Small intestine (tissue), 7 donors: ENCODE measurements around the gene SIGLEC1. TPM values are rescaled to one million over a fixed set of nuclear protein-coding genes. Genes with fewer than 3 reads are reported as not detected.

Experiments used
- DNase-seq, 2 donors: peaks; one replicate each; pipeline versions ENCODE4 v3.0.0 to v3.0.0-alpha.2; 2013
- FAIRE-seq: peaks from 2 replicates; lab custom pipeline; 2012; peaks lifted over from hg19 to GRCh38; lab: Jason Lieb, UNC
- H3K27ac ChIP-seq, 3 donors: one replicate each; pipeline ENCODE4 v1.5.1; 2013; ENCODE audit warnings: low read length in 2 of 3, mild to moderate bottlenecking in 2 of 3, control low read depth in 1 of 3, inconsistent platforms in 1 of 3, low read depth in 1 of 3, moderate library complexity in 1 of 3
- H3K27me3 ChIP-seq, 3 donors: one replicate each; pipeline ENCODE4 v1.6.1; 2013; ENCODE audit warnings: low read length in 3 of 3, inconsistent platforms in 1 of 3; ENCODE audit not compliant: control insufficient read depth in 3 of 3, insufficient read depth in 3 of 3
- H3K36me3 ChIP-seq, 3 donors: one replicate each; pipeline ENCODE4 v1.6.1; 2013; ENCODE audit warnings: low read length in 3 of 3, inconsistent platforms in 1 of 3, low read depth in 1 of 3, mild to moderate bottlenecking in 1 of 3, moderate library complexity in 1 of 3; ENCODE audit not compliant: control insufficient read depth in 3 of 3, insufficient read depth in 2 of 3
- H3K4me1 ChIP-seq, 3 donors: one replicate each; pipeline ENCODE4 v1.6.1; 2013; ENCODE audit warnings: low read length in 2 of 3, inconsistent platforms in 1 of 3, low read depth in 1 of 3, mild to moderate bottlenecking in 1 of 3, moderate library complexity in 1 of 3; ENCODE audit not compliant: control insufficient read depth in 3 of 3, insufficient read depth in 2 of 3
- H3K4me3 ChIP-seq, 3 donors: one replicate each; pipeline ENCODE4 v1.5.1; 2013; ENCODE audit warnings: low read length in 3 of 3, control low read depth in 1 of 3, inconsistent platforms in 1 of 3, low read depth in 1 of 3, mild to moderate bottlenecking in 1 of 3, moderate library complexity in 1 of 3
- H3K9me3 ChIP-seq, 2 donors: one replicate each; pipeline ENCODE4 v1.6.1; 2013; ENCODE audit warnings: low read depth in 1 of 2, low read length in 1 of 2; ENCODE audit not compliant: control insufficient read depth in 2 of 2, insufficient read depth in 1 of 2
- WGBS, 3 donors: extraction: QIAGEN DNeasy Blood & Tissue Kit; methylation state at CpG; one replicate each; pipeline ENCODE4 v1.1.7; 2013; 5-methylcytosine and 5-hydroxymethylcytosine counted together
- polyA plus RNA-seq, 4 donors: library from polyadenylated mRNA; stranded (reverse) in 3 of 4; unstranded in 1 of 4; fragments of 200-250 nt in 3 of 4; fragments of 120-200 nt in 1 of 4; gene quantifications; one replicate each; pipeline versions ENCODE4 v1.2.1 to v1.2.3, GENCODE V29; 2013
- donor health status: healthy with polysubstance abuse.
- donor health status: control.
- donor health status: control.
- donor health status: Bipolar disorder and iron deficiency.
- donor health status: healthy.

The SIGLEC1 gene
- polyA plus RNA-seq, 4 donors: 0.22 to 6.3 (median 2.3) TPM

DNA sequence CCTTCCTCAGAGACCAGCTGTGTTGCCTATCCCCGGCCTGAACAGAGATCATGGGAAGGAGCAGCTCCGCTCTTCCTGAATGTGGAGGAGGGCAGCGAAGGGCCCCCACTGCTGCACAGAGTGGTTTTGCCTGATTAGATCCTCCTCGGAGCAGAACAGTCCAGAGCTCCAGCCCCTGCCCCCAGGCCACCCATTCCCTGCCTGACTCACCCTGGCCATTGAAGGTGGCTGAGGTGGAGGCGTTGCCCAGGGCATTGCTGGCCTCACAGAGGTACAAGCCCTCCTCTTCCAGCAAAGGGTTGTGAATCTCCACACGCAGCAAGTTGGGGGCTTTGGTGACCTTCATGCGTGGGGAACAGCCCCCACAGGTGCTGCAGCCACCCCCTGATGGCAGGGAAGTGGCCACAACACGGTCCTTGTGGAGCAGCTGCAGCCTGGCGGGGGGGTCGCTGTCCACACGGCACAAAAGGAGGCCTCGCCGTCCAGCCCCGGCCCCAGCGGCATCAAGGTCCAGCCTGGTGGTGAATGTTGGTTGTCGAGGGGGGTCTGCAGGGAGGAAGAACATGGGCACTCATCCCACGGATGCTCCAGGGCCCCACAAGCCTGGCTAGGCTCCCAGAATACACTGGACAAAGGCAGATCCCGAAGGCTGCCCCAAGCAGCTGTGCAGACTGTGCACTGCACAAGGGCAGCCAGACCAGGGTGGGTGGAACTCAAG, 14.7 kb downstream of the SIGLEC1 start:
- H3K36me3 ChIP-seq: no peaks in the 10 kb centered on the region
- no peak overlapping the region for H3K4me3 ChIP-seq
- peaks cover 0 to 7% of the 10 kb centered on the region in 2 donors for H3K9me3 ChIP-seq
- FAIRE-seq (no peak), DNase-seq (no peak)
- no peaks in the 10 kb centered on the region for H3K27me3 ChIP-seq
- WGBS, 3 donors: 76 to 80% (median 76%) methylated on average over 18 of the region's 18 CpGs
- no peak overlapping the region for H3K27ac ChIP-seq
- H3K4me1 ChIP-seq: no peaks in the 10 kb centered on the region

DNA sequence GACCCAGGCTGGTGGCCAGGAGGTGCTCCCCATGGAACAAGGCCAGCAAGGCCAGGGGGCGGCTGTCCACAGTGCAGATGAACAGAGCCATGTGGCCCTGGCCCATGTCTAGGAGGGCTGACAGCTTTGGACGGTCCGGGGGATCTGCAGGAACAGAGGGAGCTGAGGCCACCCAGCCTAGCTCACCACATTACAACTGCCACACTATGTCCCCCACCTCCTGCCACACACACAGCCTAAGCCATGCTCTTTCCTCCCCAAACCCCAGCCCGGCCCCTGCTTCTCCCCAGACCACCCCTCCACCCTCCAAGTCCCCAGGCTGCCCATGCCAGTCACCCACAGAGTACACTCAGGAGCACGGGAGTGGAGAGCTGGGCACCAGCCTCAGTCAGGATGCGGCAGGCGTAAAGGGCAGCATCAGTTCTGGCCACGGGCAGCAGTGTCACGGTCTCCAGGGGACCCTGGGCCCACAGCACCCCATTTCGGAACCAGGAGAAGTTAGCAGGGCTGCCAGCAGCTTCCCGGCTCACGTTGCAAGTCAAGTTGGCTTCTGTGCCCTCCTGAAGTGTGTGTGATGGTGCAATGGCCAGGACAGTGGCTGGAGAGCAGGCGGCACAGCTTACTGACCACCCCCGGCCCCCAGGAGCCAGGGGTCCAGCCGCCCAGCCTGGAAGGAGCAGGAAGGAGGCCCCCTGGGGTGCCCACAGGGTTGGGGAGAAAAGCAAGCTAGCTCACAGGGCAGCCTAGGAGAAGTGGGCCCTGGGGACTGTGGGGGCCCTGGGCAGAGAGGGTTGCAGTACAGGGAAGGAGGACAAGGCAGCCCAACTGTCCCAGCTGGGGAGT, 15.4 kb downstream of the SIGLEC1 start:
- no peaks in the 10 kb centered on the region for H3K36me3 ChIP-seq
- FAIRE-seq (no peak), DNase-seq (no peak)
- no peak overlapping the region for H3K4me3 ChIP-seq
- no peaks in the 10 kb centered on the region for H3K4me1 ChIP-seq
- 79 to 88% (median 81%) methylated on average over 14 to 15 of the region's 15 CpGs for WGBS, 3 donors
- H3K27ac ChIP-seq: no peak overlapping the region
- H3K9me3 ChIP-seq: peaks cover 0 to 7% of the 10 kb centered on the region in 2 donors
- no peaks in the 10 kb centered on the region for H3K27me3 ChIP-seq

DNA sequence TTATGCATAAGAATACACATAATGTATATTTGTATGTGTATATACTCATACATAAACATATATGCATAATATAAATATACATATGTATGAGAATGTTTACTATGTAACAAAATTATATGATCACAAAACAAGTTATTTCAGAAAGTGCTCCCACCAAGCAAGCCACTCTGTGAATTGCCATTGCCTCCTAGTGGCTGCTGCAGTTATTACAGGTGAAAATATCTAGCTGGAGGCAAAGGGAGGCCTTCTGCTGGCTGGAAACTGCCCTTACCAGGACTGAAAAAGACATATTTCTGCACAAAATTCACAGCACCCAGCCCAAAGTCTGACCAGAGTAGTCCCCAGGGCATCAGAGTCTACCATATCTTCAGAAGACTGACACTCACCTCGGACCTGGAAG, 16.2 kb downstream of the SIGLEC1 start:
- no peak overlapping the region for H3K27ac ChIP-seq
- H3K36me3 ChIP-seq: no peaks in the 10 kb centered on the region
- no peaks in the 10 kb centered on the region for H3K4me1 ChIP-seq
- peaks cover 0 to 7% of the 10 kb centered on the region in 2 donors for H3K9me3 ChIP-seq
- DNase-seq (peak in 1 of 2 donors; percentile 13), FAIRE-seq (no peak)
- whole genome bisulfite sequencing, 3 donors: 69 to 88% (median 69%) methylated on average over 1 of the region's 1 CpG
- no peak overlapping the region for H3K4me3 ChIP-seq
- no peaks in the 10 kb centered on the region for H3K27me3 ChIP-seq

DNA sequence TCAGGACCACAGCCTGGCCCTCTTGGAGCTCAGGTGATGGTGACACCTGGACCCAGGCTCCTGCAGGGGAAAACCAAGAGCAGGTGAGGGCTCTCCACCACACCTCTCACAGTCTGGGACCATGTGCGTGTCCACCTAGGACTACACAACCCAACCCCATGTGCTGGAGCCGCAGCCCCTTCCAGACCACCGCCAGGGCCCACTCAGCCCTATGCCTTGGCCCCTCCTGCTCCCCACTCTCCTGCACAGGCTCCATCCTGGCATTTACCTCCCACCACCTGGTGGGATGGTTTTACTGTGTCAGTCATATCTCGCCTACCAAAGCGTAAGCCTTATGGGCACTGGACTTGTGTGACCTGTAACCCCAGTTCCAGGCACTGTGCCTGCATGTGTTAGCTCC, 17.5 kb downstream of the SIGLEC1 start:
- Histone ChIP-seq H3K36me3 (no peaks in the 10 kb centered on the region), H3K27me3 (no peaks in the 10 kb centered on the region), H3K4me1 (no peaks in the 10 kb centered on the region), H3K4me3 (no peak overlapping the region), H3K27ac (no peak overlapping the region), H3K9me3 (peaks cover 0 to 7% of the 10 kb centered on the region in 2 donors)
- FAIRE-seq (no peak), DNase-seq (no peak)
- 94 to 96% (median 94%) methylated on average over 5 of the region's 5 CpGs for WGBS, 3 donors

DNA sequence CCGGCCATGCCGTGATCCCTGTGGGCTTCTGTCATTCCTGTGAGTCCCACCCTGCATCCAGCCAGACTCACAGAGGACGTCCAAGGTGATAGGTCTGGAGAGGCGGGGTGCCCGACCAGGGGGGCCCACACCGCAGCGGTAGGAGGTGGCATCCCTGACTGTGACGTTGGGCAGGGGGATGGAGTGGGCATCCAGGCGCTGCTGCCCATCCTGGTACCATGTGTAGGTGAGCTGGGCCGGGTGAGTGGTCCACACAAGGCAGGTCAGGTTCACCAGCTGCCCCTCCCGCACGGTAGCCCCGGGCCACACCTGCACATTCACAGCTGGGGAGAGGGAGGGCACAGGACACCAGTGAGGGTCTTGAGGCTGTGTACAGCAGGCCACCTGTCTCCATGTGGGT, 19.0 kb downstream of the SIGLEC1 start:
- no peak for FAIRE-seq

DNA sequence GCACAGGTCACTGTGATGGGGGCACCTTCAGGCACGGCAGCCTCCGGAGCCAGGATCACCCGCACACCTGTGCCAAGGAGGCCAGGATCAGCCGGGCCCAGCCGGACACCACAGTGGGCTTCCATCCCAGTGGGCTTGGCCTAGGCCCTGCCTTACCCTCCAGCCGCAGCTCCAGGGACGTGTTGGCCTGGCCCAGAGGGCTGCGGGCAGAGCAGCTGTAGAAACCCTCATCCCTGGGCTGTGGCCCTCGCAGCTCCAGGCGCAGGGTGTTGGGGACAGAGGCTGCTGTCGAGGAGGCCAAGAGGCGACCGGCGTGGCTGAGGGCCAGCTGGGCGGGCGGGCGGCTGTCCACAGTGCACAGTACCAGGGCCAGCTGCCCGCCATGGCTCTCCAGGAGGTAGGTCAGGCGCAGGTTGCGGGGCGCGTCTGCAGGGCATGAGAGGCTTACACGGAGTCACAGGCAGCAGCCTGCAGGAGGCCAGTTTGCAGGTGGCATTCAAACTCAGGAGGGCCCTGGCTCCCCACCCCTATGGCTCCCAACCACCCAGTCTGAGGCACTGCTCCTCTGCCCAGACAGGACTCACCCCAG, 19.6 kb downstream of the SIGLEC1 start:
- FAIRE-seq (no peak), DNase-seq (no peak)
- Histone ChIP-seq H3K27me3 (no peaks in the 10 kb centered on the region), H3K4me3 (no peak overlapping the region), H3K27ac (no peak overlapping the region), H3K36me3 (no peaks in the 10 kb centered on the region), H3K4me1 (no peaks in the 10 kb centered on the region), H3K9me3 (peaks cover 0 to 7% of the 10 kb centered on the region in 2 donors)
- WGBS, 3 donors: 89 to 92% (median 90%) methylated on average over 15 to 23 of the region's 23 CpGs

More for the DNA sequence above, 19.0 kb downstream of the SIGLEC1 start:
- Histone ChIP-seq H3K4me3 (no peak overlapping the region), H3K4me1 (no peaks in the 10 kb centered on the region), H3K27ac (no peak overlapping the region), H3K9me3 (peaks cover 0 to 7% of the 10 kb centered on the region in 2 donors), H3K27me3 (no peaks in the 10 kb centered on the region), H3K36me3 (no peaks in the 10 kb centered on the region)
- 82 to 89% (median 86%) methylated on average over 13 of the region's 13 CpGs for WGBS, 3 donors
- no peak for DNase-seq

DNA sequence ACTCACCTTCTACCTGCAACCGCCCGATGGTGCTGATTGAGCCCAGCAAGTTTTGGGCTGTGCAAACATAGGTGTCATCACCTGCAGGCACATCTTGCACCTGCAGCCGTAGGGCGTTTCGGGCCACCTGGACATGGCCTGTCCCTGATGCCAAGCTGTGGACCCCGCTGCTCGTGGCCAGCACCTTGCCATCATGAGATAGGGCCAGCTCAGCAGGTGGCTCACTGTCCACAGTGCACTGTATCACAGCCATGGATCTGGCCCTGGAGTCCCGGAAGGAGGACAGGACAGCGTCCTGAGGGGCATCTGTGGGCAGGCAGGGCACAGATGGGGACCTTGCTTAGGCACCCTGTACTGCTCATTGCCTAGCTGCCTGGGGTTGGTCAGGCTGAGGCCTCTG, 20.5 kb downstream of the SIGLEC1 start:
- Histone ChIP-seq H3K27ac (no peak overlapping the region), H3K27me3 (peaks cover 0 to 9% (median 0%) of the 10 kb centered on the region in 3 donors), H3K4me1 (peaks cover 0 to 7% (median 2%) of the 10 kb centered on the region in 3 donors), H3K9me3 (peaks cover 0 to 7% of the 10 kb centered on the region in 2 donors), H3K4me3 (no peak overlapping the region), H3K36me3 (no peaks in the 10 kb centered on the region)
- DNase-seq (no peak), FAIRE-seq (no peak)
- whole genome bisulfite sequencing, 3 donors: 71 to 83% (median 80%) methylated on average over 9 of the region's 9 CpGs

DNA sequence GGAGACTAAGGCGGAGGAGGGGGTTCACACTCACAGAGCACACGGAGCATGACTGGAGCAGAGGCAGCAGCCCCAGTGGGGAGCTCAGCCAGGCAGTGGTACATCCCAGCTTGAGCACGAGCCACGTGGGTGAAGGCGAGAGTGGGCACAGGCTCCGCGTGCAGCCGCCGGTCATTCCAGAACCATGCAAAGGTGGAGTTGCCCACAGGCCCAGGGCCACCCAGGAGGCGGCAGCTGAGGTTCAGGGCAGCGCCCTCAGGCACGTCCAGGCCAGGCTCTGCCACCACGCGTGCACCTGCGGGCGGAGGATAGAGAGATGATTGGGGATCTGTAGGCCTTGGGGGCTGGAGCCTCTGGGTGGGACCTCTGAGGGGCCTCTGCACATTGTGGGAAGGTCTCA, 21.1 kb downstream of the SIGLEC1 start:
- WGBS, 3 donors: 92% methylated on average over 16 of the region's 16 CpGs
- DNase-seq (no peak), FAIRE-seq (no peak)

More for the DNA sequence above, 21.1 kb downstream of the SIGLEC1 start:
- Histone ChIP-seq H3K4me3 (no peak overlapping the region), H3K9me3 (peaks cover 0 to 3% of the 10 kb centered on the region in 2 donors), H3K36me3 (no peaks in the 10 kb centered on the region), H3K4me1 (peaks cover 0 to 7% (median 2%) of the 10 kb centered on the region in 3 donors), H3K27me3 (peaks cover 0 to 10% (median 0%) of the 10 kb centered on the region in 3 donors), H3K27ac (no peak overlapping the region)
